SK-N-SH (cell line): ENCODE results near the gene RAD51B. TPM values are rescaled to one million over a fixed set of nuclear protein-coding genes. Genes with fewer than 3 reads are reported as not detected.

Source experiments
- CTCF ChIA-PET: fragments of 300-600, 350-600 bp; formaldehyde crosslinking; extraction: SDS; loops from one replicate; lab custom pipeline; 2021; lab: Yijun Ruan, JAX
- POLR2A ChIA-PET: fragments of 350-600 bp; sonication (Branson Sonifier 250); formaldehyde crosslinking; extraction: SDS; loops from one replicate; lab custom pipeline; 2020; ENCODE audit warnings: antibody characterized with exemption, inconsistent platforms; lab: Yijun Ruan, JAX
- DNase-seq: peaks from one replicate; pipeline ENCODE4 v3.0.0; 2012
- H2AFZ ChIP-seq: fragments of 200-600 bp; sonication (generic); 2 replicates; pipeline ENCODE4 v1.8.1; 2016; ENCODE audit warnings: antibody characterized with exemption, mild to moderate bottlenecking, low read depth
- H3F3A ChIP-seq: fragments of 200-600 bp; sonication (generic); replicated peaks from 2 replicates; pipeline ENCODE3; 2016; ENCODE audit warnings: antibody characterized with exemption, mild to moderate bottlenecking; ENCODE audit not compliant: insufficient read depth
- H3K27ac ChIP-seq, 2 experiments: fragments of 200-500 bp in 1 of 2; fragments of 200-600 bp in 1 of 2; sonication (Bioruptor generic) in 1 of 2; sonication (generic), shearing (Covaris generic) in 1 of 2; 2 replicates each; pipeline versions ENCODE4 v1.5.1 to v1.6.1; 2014 to 2016; ENCODE audit warnings: low read depth in 2 of 2, inconsistent platforms in 1 of 2, low read length in 1 of 2, mild to moderate bottlenecking in 1 of 2, mixed read lengths in 1 of 2
- H3K27me3 ChIP-seq: fragments of 200-600 bp; sonication (generic), shearing (Covaris generic); 2 replicates; pipeline ENCODE4 v1.6.1; 2016; ENCODE audit warnings: mixed run types; ENCODE audit not compliant: insufficient read depth
- H3K36me3 ChIP-seq, 2 experiments: fragments of 200-500 bp in 1 of 2; fragments of 200-600 bp in 1 of 2; sonication (Bioruptor generic) in 1 of 2; sonication (generic) in 1 of 2; replicated peaks in 1 of 2; 2 replicates each; pipeline versions ENCODE3 to v1.5.1; 2014 to 2016; ENCODE audit warnings: low read length in 1 of 2, mild to moderate bottlenecking in 1 of 2; ENCODE audit not compliant: insufficient read depth in 2 of 2, control insufficient read depth in 1 of 2
- H3K4me1 ChIP-seq, 2 experiments: fragments of 200-500 bp in 1 of 2; fragments of 200-600 bp in 1 of 2; sonication (Bioruptor generic) in 1 of 2; sonication (generic), shearing (Covaris generic) in 1 of 2; 2 replicates each; pipeline versions ENCODE4 v1.5.1 to v1.6.1; 2014 to 2016; ENCODE audit warnings: low read depth in 1 of 2, low read length in 1 of 2, mixed run types in 1 of 2; ENCODE audit not compliant: insufficient read depth in 2 of 2, control insufficient read depth in 1 of 2
- H3K4me2 ChIP-seq: fragments of 200-600 bp; sonication (generic), shearing (Covaris generic); 2 replicates; pipeline ENCODE4 v1.6.1; 2017; ENCODE audit warnings: mixed run types
- H3K4me3 ChIP-seq, 2 experiments: fragments of 200-500 bp in 1 of 2; fragments of 200-600 bp in 1 of 2; sonication (Bioruptor generic) in 1 of 2; sonication (generic), shearing (Covaris generic) in 1 of 2; 2 replicates each; pipeline versions ENCODE4 v1.5.1 to v1.8.1; 2014 to 2016; ENCODE audit warnings: low read depth in 2 of 2, inconsistent platforms in 1 of 2, low read length in 1 of 2, mild to moderate bottlenecking in 1 of 2, mixed read lengths in 1 of 2, moderate library complexity in 1 of 2
- H3K79me2 ChIP-seq: fragments of 200-600 bp; sonication (generic); 2 replicates; pipeline ENCODE4 v1.8.1; 2017; ENCODE audit warnings: mild to moderate bottlenecking; ENCODE audit not compliant: insufficient read depth
- H3K9ac ChIP-seq: fragments of 200-600 bp; sonication (generic); 2 replicates; pipeline ENCODE4 v1.6.1; 2017; ENCODE audit warnings: mixed run types
- H3K9me2 ChIP-seq: fragments of 200-600 bp; sonication (generic); 2 replicates; pipeline ENCODE4 v1.6.1; 2017; ENCODE audit warnings: mixed run types
- H3K9me3 ChIP-seq: fragments of 200-600 bp; sonication (generic); 2 replicates; pipeline ENCODE4 v1.6.1; 2017; ENCODE audit warnings: mixed run types, mild to moderate bottlenecking, moderate library complexity
- H4K20me1 ChIP-seq: fragments of 200-600 bp; sonication (generic); 2 replicates; pipeline ENCODE4 v1.6.1; 2017; ENCODE audit warnings: mild to moderate bottlenecking, mixed run types; ENCODE audit not compliant: insufficient read depth
- ELF1 ChIP-seq: IDR thresholded peaks from 2 replicates; pipeline ENCODE4 v1.4.0; 2012
- EP300 ChIP-seq, 2 experiments: IDR thresholded peaks; 2 replicates each; pipeline versions ENCODE4 v1.4.0 to v1.6.1; 2012; ENCODE audit warnings: borderline replicate concordance in 1 of 2, low read depth in 1 of 2, low read length in 1 of 2
- FOSL2 ChIP-seq: IDR thresholded peaks from 2 replicates; pipeline ENCODE4 v1.4.0; 2012; ENCODE audit warnings: low read depth, mild to moderate bottlenecking, moderate library complexity, borderline replicate concordance
- FOXM1 ChIP-seq: IDR thresholded peaks from 2 replicates; pipeline ENCODE4 v1.4.0; 2012; ENCODE audit warnings: low read depth, mild to moderate bottlenecking
- GATA2 ChIP-seq: sonication (generic); formaldehyde crosslinking; IDR thresholded peaks from 2 replicates; pipeline ENCODE4 v1.5.0; 2020; ENCODE audit warnings: mild to moderate bottlenecking, missing genetic modification reagents
- MXI1 ChIP-seq: IDR thresholded peaks from 2 replicates; pipeline ENCODE4 v1.6.1; 2012; ENCODE audit warnings: mild to moderate bottlenecking, low read depth, low read length, improper control_type of control experiment
- NFIC ChIP-seq: IDR thresholded peaks from 2 replicates; pipeline ENCODE4 v1.4.0; 2012; ENCODE audit warnings: borderline replicate concordance
- RCOR1 ChIP-seq: fragments of 150-350 bp; IDR thresholded peaks from 2 replicates; pipeline ENCODE4 v1.6.1; 2017; ENCODE audit warnings: antibody characterized with exemption, low read length
- RXRA ChIP-seq: IDR thresholded peaks from 2 replicates; pipeline ENCODE4 v1.4.0; 2012; ENCODE audit warnings: low read depth, mild to moderate bottlenecking, borderline replicate concordance
- SMC3 ChIP-seq: IDR thresholded peaks from 2 replicates; pipeline ENCODE4 v1.6.1; 2012; ENCODE audit warnings: low read depth, low read length, improper control_type of control experiment
- TAF1 ChIP-seq: IDR thresholded peaks from 2 replicates; pipeline ENCODE4 v1.6.1; 2012; ENCODE audit warnings: low read depth, mild to moderate bottlenecking, low read length, moderate library complexity, borderline replicate concordance
- TCF12 ChIP-seq: IDR thresholded peaks from 2 replicates; pipeline ENCODE4 v1.4.0; 2012
- USF2 ChIP-seq: fragments of 150-350 bp; IDR thresholded peaks from 2 replicates; pipeline ENCODE4 v1.6.1; 2017; ENCODE audit warnings: antibody characterized with exemption, low read length, low read depth, borderline replicate concordance
- ZBTB33 ChIP-seq: IDR thresholded peaks from 2 replicates; pipeline ENCODE4 v1.4.0; 2012; ENCODE audit warnings: low read depth, borderline replicate concordance
- WGBS: methylation state at CpG from one replicate; pipeline ENCODE4 v1.1.6; 2017; ENCODE audit warnings: low lambda C conversion rate; 5-methylcytosine and 5-hydroxymethylcytosine counted together
- polyA plus RNA-seq, 3 experiments: library from polyadenylated mRNA; depleted of rRNA; stranded (reverse); fragments of >200 nt; gene quantifications; 2 replicates each; pipeline ENCODE4 v1.2.3, GENCODE V29; 2012
- TF ChIP-seq, protein P1 (sequence below): IDR thresholded peaks from 2 replicates; pipeline ENCODE4; 2012

RAD51B gene
- polyA plus RNA-seq, 1 of the 3 experiments (the other 2 are of a cell fraction) = 6.0 TPM

DNA sequence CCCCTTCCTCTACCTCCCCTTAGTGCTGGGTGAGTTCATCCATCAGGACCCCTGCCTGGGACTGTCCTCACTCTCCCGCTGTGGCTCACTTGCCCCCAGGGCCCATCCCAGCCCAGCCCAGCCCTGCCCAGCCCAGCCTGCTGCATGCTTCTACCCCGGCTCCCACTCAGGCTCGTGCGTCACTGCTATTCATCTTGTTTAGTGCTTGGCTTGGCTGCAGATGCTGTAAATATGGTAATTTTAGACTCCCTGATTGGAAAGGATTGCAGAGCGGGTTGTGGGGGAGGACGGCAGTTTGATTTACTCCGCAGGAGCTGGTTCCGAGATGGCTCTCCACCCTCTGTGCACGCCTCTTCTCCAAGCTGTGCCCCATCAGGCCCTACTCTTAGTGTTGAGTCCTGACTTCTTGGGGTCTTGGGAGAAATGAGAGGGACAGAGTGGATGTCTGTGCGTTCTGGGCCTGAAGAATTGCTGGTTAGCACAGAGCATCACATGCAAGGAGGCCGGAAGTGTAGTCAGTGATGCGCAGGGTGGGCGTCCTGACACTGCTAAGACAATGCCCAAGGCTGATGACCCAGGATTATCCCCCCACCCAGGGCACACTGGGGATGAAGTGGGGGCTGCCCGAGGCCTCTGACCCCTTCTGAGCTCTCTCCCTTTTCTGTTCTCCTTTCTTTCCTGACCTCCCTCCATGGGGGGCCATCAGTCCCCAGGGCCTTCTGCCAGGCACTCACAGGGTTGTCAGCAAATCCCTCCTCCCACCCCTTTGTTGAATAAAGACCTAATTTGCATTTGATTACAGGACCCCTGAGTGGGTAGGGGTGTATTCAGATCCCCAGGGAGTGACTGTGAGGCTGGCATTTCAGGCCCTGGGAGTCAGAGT lies 728.9 kb downstream of the RAD51B start:
- Histone ChIP-seq H3K9ac (peak overlapping the region; percentile 13; the same call in 1 of the 2 replicates), H3K4me3 (no peak overlapping the region), H3K79me2 (no peaks in the 10 kb centered on the region), H3K9me2 (no peaks in the 10 kb centered on the region), H2AFZ (no peak overlapping the region; the same call in 1 of the 2 replicates), H3F3A (peaks cover 11% of the 10 kb centered on the region), H3K4me1 (peaks cover 17 to 53% of the 10 kb centered on the region in 2 experiments; a peak in 2 of 4 replicates), H3K4me2 (peak overlapping the region; percentile 8; the same call in 1 of the 2 replicates), H3K27ac (peak overlapping the region; percentile 80 to 85), H3K27me3 (no peaks in the 10 kb centered on the region), H3K36me3 (no peaks in the 10 kb centered on the region), H3K9me3 (no peaks in the 10 kb centered on the region), H4K20me1 (no peaks in the 10 kb centered on the region)
- ChIA-PET POLR2A (no interaction called here), CTCF (no interaction called here)
- TF ChIP-seq MXI1 (no peak), EP300 (IDR thresholded peaks at IDR 0.05; ENCODE audit: borderline replicate concordance in 1 of 2, low read depth in 1 of 2, low read length in 1 of 2) (peak in 1 of 2 experiments; percentile 42; a peak in 2 of 4 replicates), NFIC (peak; percentile 64; the same call in 1 of the 2 replicates), TCF12 (peak; percentile 67; the same call in 1 of the 2 replicates), RCOR1 (no peak)
- TF ChIP-seq, protein P1, sequence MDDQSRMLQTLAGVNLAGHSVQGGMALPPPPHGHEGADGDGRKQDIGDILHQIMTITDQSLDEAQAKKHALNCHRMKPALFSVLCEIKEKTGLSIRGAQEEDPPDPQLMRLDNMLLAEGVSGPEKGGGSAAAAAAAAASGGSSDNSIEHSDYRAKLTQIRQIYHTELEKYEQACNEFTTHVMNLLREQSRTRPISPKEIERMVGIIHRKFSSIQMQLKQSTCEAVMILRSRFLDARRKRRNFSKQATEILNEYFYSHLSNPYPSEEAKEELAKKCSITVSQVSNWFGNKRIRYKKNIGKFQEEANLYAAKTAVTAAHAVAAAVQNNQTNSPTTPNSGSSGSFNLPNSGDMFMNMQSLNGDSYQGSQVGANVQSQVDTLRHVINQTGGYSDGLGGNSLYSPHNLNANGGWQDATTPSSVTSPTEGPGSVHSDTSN = peak; percentile 81
- 63% methylated on average over 13 of the region's 14 CpGs for WGBS
- DNase-seq = peak; percentile 46

- ChIA-PET CTCF (no interaction called here), POLR2A (no interaction called here)
- Histone ChIP-seq H2AFZ (no peak overlapping the region), H3K4me1 (peaks cover 17 to 50% of the 10 kb centered on the region in 2 experiments; a peak in 2 of 4 replicates), H3K36me3 (no peaks in the 10 kb centered on the region), H3K27me3 (no peaks in the 10 kb centered on the region), H3K79me2 (no peaks in the 10 kb centered on the region), H3K4me3 (no peak overlapping the region), H3K9me3 (no peaks in the 10 kb centered on the region), H4K20me1 (no peaks in the 10 kb centered on the region), H3K9ac (no peak overlapping the region), H3K9me2 (no peaks in the 10 kb centered on the region), H3K4me2 (no peak overlapping the region), H3F3A (peaks cover 12% of the 10 kb centered on the region), H3K27ac (no peak overlapping the region)
- 92% methylated on average over 4 of the region's 4 CpGs for WGBS
- no peak for TF ChIP-seq GATA2 (CRISPR knock-in tag)
- no peak for TF ChIP-seq FOSL2
- TF ChIP-seq ELF1 = no peak
- no peak for TF ChIP-seq FOXM1
- TF ChIP-seq EP300 (IDR thresholded peaks at IDR 0.05; ENCODE audit: borderline replicate concordance in 1 of 2, low read depth in 1 of 2, low read length in 1 of 2) = no peak
- TF ChIP-seq SMC3 = no peak
- no peak for TF ChIP-seq RXRA
- no peak for TF ChIP-seq USF2
- no peak for TF ChIP-seq TCF12
- no peak for TF ChIP-seq ZBTB33
- TF ChIP-seq MXI1 = no peak
- no peak for TF ChIP-seq TAF1
- DNase-seq = no peak
Measured at GRCh38 chr14:68550338-68550715, 730.7 kb downstream of the RAD51B start.
